ENCODE measurements around the gene SLC35F3.
A peak's percentile ranks its signal among the peaks of the same experiment; 100 is the strongest.

The SLC35F3 gene

GRCh38 chr1:234322979-234323378 is 418.5 kb downstream of the SLC35F3 start:
- no peak overlapping the region for H3K4me3 ChIP-seq (ENCODE audit: low read depth, low read length)
- DNase-seq (ENCODE audit: low read depth) = peak; percentile 63
- peak; percentile 67 for TF ChIP-seq CTCF (IDR thresholded peaks at IDR 0.05; ENCODE audit: insufficient read depth, low read depth, low read length, missing control alignments)

- TF ChIP-seq CTCF (IDR thresholded peaks at IDR 0.05; ENCODE audit: insufficient read depth, low read depth, low read length, missing control alignments) = no peak
- DNase-seq (ENCODE audit: low read depth) = no peak
- no peak overlapping the region for H3K4me3 ChIP-seq (ENCODE audit: low read depth, low read length)
Observed at GRCh38 chr1:234324821-234325220, 420.3 kb downstream of the SLC35F3 start.

- no peak overlapping the region for H3K4me3 ChIP-seq (ENCODE audit: low read depth, low read length)
- no peak for DNase-seq (ENCODE audit: low read depth)
- no peak for TF ChIP-seq CTCF (IDR thresholded peaks at IDR 0.05; ENCODE audit: insufficient read depth, low read depth, low read length, missing control alignments)
Observed at GRCh38 chr1:234325878-234326496, 421.5 kb downstream of the SLC35F3 start.

GRCh38 chr1:234326497-234327366 is 422.3 kb downstream of the SLC35F3 start:
- peak; percentile 78 for TF ChIP-seq CTCF (IDR thresholded peaks at IDR 0.05; ENCODE audit: insufficient read depth, low read depth, low read length, missing control alignments)
- no peak overlapping the region for H3K4me3 ChIP-seq (ENCODE audit: low read depth, low read length)
- DNase-seq (ENCODE audit: low read depth) = peak; percentile 62

- TF ChIP-seq CTCF (IDR thresholded peaks at IDR 0.05; ENCODE audit: insufficient read depth, low read depth, low read length, missing control alignments) = no peak
- no peak for DNase-seq (ENCODE audit: low read depth)
Observed at GRCh38 chr1:234327577-234328164, 423.2 kb downstream of the SLC35F3 start.

GRCh38 chr1:234330843-234331215 is 426.4 kb downstream of the SLC35F3 start:
- TF ChIP-seq CTCF (IDR thresholded peaks at IDR 0.05; ENCODE audit: insufficient read depth, low read depth, low read length, missing control alignments) = no peak
- H3K4me3 ChIP-seq (ENCODE audit: low read depth, low read length) = no peak overlapping the region
- DNase-seq (ENCODE audit: low read depth) = no peak

More at GRCh38 chr1:234327577-234328164, 423.2 kb downstream of the SLC35F3 start:
- H3K4me3 ChIP-seq (ENCODE audit: low read depth, low read length) = no peak overlapping the region

Measured in GM12865 (cell line).